Thymus (tissue), 11 donors: ENCODE data around the gene PLD4. TPM values are rescaled to one million over a fixed set of nuclear protein-coding genes. Genes with fewer than 3 reads are reported as not detected.
A peak's percentile ranks its signal among the peaks of the same experiment; 100 is the strongest.

ENCODE experiments used
- DNase-seq, 9 donors: peaks; one replicate each; pipeline ENCODE4 v3.0.0-alpha.2; 2013; ENCODE audit warnings: low spot score in 9 of 9, low read depth in 6 of 9, missing footprints in 1 of 9
- H3K27ac ChIP-seq, 2 donors: one replicate each; pipeline ENCODE4 v1.5.1; 2013; ENCODE audit warnings: control low read depth in 1 of 2, low read depth in 1 of 2, low read length in 1 of 2, mild to moderate bottlenecking in 1 of 2, moderate library complexity in 1 of 2
- H3K27me3 ChIP-seq, 2 donors: one replicate each; pipeline ENCODE4 v1.5.1; 2013; ENCODE audit warnings: low read length in 1 of 2; ENCODE audit not compliant: control insufficient read depth in 2 of 2, insufficient read depth in 1 of 2
- H3K36me3 ChIP-seq, 2 donors: one replicate each; pipeline ENCODE4 v1.5.1; 2013; ENCODE audit warnings: low read length in 1 of 2, mild to moderate bottlenecking in 1 of 2, moderate library complexity in 1 of 2; ENCODE audit not compliant: control insufficient read depth in 2 of 2, insufficient read depth in 2 of 2
- H3K4me1 ChIP-seq, 2 donors: one replicate each; pipeline ENCODE4 v1.5.1; 2013; ENCODE audit warnings: low read length in 2 of 2; ENCODE audit not compliant: control insufficient read depth in 2 of 2, insufficient read depth in 2 of 2
- H3K4me3 ChIP-seq, 2 donors: one replicate each; pipeline ENCODE4 v1.5.1; 2013; ENCODE audit warnings: low read length in 2 of 2, control low read depth in 1 of 2, mild to moderate bottlenecking in 1 of 2
- H3K9me3 ChIP-seq, 2 donors: one replicate each; pipeline ENCODE4 v1.5.1; 2013; ENCODE audit warnings: low read length in 1 of 2, mild to moderate bottlenecking in 1 of 2; ENCODE audit not compliant: control insufficient read depth in 2 of 2, insufficient read depth in 1 of 2
- WGBS: extraction: QIAGEN DNeasy Blood & Tissue Kit; methylation state at CpG from one replicate; pipeline ENCODE4 v1.1.7; 2013; 5-methylcytosine and 5-hydroxymethylcytosine counted together
- polyA plus RNA-seq: library from polyadenylated mRNA; stranded (reverse); fragments of 200-250 nt; gene quantifications from one replicate; pipeline ENCODE4 v1.2.3, GENCODE V29; 2013
- total RNA-seq: library from RNA; stranded (reverse); fragments of 120-200 nt; gene quantifications from one replicate; pipeline ENCODE4 v1.2.4, GENCODE V29; 2013
- donor health status: healthy.

Gene PLD4
- total and polyA plus RNA-seq, 2 donors: 1.5 to 5.5 TPM

- Histone ChIP-seq H3K36me3 (no peaks in the 10 kb centered on the region), H3K9me3 (peaks cover 0 to 9% of the 10 kb centered on the region in 2 donors), H3K27ac (no peak overlapping the region), H3K4me3 (no peak overlapping the region), H3K4me1 (peaks cover 0 to 23% of the 10 kb centered on the region in 2 donors), H3K27me3 (peaks cover 0 to 3% of the 10 kb centered on the region in 2 donors)
- WGBS: 75% methylated on average over 15 of the region's 15 CpGs
- no peak for DNase-seq
Observed at GRCh38 chr14:104925855-104926609, 1.4 kb downstream of the PLD4 start.

DNA sequence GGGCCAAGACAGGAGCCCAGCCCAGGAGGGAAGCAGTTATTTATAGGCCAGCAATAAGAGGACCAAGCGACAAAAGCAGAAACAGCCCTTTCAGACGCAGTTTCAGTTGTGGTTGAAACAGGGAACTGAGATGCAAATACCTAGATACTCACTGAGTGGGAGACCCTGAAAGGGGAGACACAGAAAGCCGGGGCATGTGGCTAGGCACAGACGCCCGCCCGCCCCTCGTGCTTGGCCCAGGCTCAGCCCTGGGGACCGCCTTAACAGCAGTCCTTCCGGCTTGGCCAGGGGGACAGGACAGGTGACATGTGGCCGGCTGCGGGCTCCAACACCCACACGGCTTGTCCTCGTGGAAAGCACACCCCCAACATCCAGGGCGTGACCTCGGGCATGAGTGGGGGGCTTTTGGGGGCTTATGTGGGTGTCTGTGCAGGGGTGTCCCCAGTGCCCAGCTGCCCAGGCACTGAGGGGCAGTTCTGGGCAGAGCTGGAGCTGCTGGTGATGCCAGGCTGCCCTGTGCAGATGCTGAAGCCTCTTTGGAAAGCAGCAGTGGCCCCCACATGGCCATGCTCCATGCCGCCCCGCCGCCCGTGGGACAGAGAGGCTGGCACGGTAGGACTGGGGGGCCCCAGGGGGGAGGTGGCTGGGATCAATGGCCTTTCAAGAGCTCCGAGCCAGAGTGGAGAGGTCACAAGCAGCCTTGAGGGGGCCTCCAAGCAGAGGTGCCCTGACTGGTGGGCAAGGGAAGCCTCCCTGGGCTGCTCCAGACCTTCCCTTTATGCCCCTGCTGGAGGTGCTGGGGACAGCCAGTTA, 2.1 kb downstream of the PLD4 start:
- H3K36me3 ChIP-seq: no peaks in the 10 kb centered on the region
- DNase-seq: peak in 1 of 9 donors; percentile 31
- WGBS: 37% methylated on average over 21 of the region's 21 CpGs
- H3K4me1 ChIP-seq: peaks cover 0 to 23% of the 10 kb centered on the region in 2 donors
- peaks cover 0 to 6% of the 10 kb centered on the region in 2 donors for H3K27me3 ChIP-seq
- H3K4me3 ChIP-seq: no peak overlapping the region
- H3K27ac ChIP-seq: no peak overlapping the region
- H3K9me3 ChIP-seq: peaks cover 0 to 9% of the 10 kb centered on the region in 2 donors

GRCh38 chr14:104927432-104927816, 2.7 kb downstream of the PLD4 start:
- Histone ChIP-seq H3K4me3 (no peak overlapping the region), H3K27me3 (peaks cover 0 to 12% of the 10 kb centered on the region in 2 donors), H3K27ac (no peak overlapping the region), H3K36me3 (no peaks in the 10 kb centered on the region), H3K4me1 (peaks cover 0 to 23% of the 10 kb centered on the region in 2 donors), H3K9me3 (peaks cover 0 to 9% of the 10 kb centered on the region in 2 donors)
- 87% methylated on average over 10 of the region's 10 CpGs for WGBS
- no peak for DNase-seq

DNA sequence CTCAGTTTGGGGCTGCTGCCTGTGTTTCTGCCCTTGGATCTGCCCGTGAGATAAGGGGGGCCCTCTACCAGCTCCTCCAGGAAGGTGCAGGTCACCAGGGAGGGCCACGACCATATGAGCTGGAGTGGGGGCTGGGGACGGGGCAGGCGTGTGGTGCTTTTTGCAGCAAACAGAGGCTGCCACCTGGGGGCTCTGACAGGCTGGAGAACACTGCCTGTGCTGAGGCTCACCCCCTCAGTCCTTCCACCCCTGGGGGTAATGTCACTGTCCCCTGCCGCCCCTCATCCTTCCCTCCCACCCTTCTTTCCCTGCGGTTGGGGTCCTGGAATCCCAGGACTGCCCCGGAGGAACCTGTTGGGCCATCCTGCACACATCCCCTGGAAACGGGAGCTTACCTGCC, 3.2 kb downstream of the PLD4 start:
- no peaks in the 10 kb centered on the region for H3K36me3 ChIP-seq
- H3K4me3 ChIP-seq: no peak overlapping the region
- no peak for DNase-seq
- H3K4me1 ChIP-seq: peaks cover 0 to 23% of the 10 kb centered on the region in 2 donors
- WGBS: 87% methylated on average over 8 of the region's 8 CpGs
- H3K9me3 ChIP-seq: peaks cover 0 to 9% of the 10 kb centered on the region in 2 donors
- H3K27ac ChIP-seq: no peak overlapping the region
- peaks cover 0 to 17% of the 10 kb centered on the region in 2 donors for H3K27me3 ChIP-seq

DNA sequence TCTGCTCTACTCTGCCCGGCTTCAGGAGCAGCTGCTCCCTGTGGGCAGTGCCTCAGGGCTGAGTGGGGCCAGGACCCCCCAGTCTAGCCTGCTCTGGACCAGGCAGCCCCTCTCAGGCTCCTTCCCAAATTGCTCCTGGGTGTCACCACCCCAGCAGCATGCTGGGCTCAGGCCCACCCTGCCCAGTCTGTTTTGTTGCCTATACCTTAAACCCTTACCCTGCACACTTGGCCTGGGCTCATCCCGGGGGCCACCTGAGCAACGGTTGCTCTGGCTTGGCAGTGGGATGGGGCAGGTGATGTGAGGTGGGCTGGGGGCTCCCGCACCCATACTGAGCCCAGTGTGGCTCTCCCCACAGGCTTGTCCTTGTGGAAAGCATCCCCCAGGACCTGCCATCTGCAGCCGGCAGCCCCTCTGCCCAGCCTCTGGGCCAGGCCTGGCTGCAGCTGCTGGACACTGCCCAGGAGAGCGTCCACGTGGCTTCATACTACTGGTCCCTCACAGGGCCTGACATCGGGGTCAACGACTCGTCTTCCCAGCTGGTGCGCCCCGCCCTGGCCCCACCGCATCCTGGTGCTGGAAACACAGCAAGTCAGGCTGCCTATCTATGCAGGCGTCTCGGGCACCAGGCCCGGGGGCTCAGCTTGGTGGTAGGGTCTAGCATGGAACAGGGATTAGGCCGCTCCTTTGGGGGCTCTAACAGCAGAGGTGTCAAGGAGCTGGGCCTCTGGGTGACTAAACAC, 3.9 kb downstream of the PLD4 start:
- Histone ChIP-seq H3K9me3 (peaks cover 0 to 9% of the 10 kb centered on the region in 2 donors), H3K27ac (no peak overlapping the region), H3K4me3 (no peak overlapping the region), H3K36me3 (no peaks in the 10 kb centered on the region), H3K27me3 (peaks cover 0 to 21% of the 10 kb centered on the region in 2 donors), H3K4me1 (peaks cover 0 to 25% of the 10 kb centered on the region in 2 donors)
- WGBS: 95% methylated on average over 17 of the region's 17 CpGs
- no peak for DNase-seq

DNA sequence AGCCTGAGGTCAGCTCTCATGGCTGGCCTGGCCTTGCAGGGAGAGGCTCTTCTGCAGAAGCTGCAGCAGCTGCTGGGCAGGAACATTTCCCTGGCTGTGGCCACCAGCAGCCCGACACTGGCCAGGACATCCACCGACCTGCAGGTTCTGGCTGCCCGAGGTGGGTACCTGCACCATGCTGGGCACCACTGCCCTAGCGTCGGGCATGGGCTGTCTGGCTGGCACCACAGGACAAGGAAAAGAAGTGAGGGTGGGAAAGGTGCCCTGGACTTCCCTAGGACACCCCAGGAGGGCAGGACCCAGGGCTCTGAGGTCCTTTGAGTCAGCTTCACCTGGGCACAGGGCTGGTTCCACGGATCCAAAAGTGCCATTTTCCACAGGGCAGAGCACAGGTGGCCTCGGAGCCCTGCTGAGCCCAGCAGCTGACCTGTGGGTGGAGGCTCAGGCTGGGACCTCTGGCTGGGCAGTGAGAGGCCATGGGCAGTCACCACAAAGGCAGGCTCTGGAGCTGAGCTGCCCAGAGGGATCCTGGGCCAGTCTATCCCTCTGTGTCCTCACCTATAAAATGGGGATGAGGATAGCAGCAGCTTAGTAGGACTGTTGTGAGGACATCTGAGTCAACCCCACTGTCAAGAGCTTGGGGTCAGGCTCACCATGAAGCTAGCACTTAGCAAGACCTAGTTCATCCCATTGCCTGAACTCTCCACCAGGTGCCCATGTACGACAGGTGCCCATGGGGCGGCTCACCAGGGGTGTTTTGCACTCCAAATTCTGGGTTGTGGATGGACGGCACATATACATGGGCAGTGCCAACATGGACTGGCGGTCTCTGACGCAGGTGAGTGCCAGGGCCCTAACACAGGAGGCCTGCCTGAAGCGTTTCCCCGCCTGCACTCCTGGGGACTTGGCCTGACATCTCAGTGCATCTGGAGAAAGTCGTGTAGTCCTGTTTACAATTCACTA, 4.9 kb downstream of the PLD4 start:
- DNase-seq: no peak
- Histone ChIP-seq H3K4me1 (peaks cover 0 to 22% of the 10 kb centered on the region in 2 donors), H3K9me3 (no peaks in the 10 kb centered on the region), H3K4me3 (no peak overlapping the region), H3K27ac (no peak overlapping the region), H3K27me3 (peaks cover 0 to 27% of the 10 kb centered on the region in 2 donors), H3K36me3 (no peaks in the 10 kb centered on the region)
- 96% methylated on average over 15 of the region's 15 CpGs for WGBS

GRCh38 chr14:104930526-104931303, 6.0 kb downstream of the PLD4 start:
- no peaks in the 10 kb centered on the region for H3K36me3 ChIP-seq
- no peaks in the 10 kb centered on the region for H3K9me3 ChIP-seq
- peaks cover 0 to 38% of the 10 kb centered on the region in 2 donors for H3K27me3 ChIP-seq
- H3K27ac ChIP-seq: no peak overlapping the region
- WGBS: 96% methylated on average over 10 of the region's 10 CpGs
- H3K4me1 ChIP-seq: peaks cover 0 to 12% of the 10 kb centered on the region in 2 donors
- DNase-seq: no peak
- no peak overlapping the region for H3K4me3 ChIP-seq
